Measurements from ENCODE around the gene CIBAR2. TPM values are rescaled to one million over a fixed set of nuclear protein-coding genes. Genes with fewer than 3 reads are reported as not detected.

Gene CIBAR2
- total RNA-seq, 1 experiment from 2014 or later: not detected

- Histone ChIP-seq H3K4ac (ENCODE audit: low read depth, low read length) (no peak overlapping the region), H3T11ph (ENCODE audit: low read length) (no peak overlapping the region), H3K79me2 (ENCODE audit: insufficient read depth, low read length) (no peaks in the 10 kb centered on the region), H3K27me3 (ENCODE audit: insufficient read depth, low read length) (no peaks in the 10 kb centered on the region; the same call in 1 of the 2 replicates), H4K8ac (replicated peaks; ENCODE audit: insufficient read length, low read depth, low read length) (no peak overlapping the region), H2BK20ac (ENCODE audit: low read depth, low read length, poor library complexity, severe bottlenecking) (no peak overlapping the region), H2BK12ac (ENCODE audit: insufficient read length, low read depth, low read length) (no peak overlapping the region), H3K4me2 (ENCODE audit: insufficient read depth, insufficient read length, low read length) (no peak overlapping the region), H2BK120ac (ENCODE audit: low read depth, low read length, poor library complexity, severe bottlenecking) (no peak overlapping the region), H2BK5ac (ENCODE audit: insufficient read length, low read length) (no peak overlapping the region), H4K20me1 (ENCODE audit: control insufficient read depth, insufficient read depth, insufficient read length) (no peaks in the 10 kb centered on the region), H3K9ac (ENCODE audit: extremely low read depth, insufficient read length, low read length) (no peak overlapping the region), H3K56ac (ENCODE audit: insufficient read length, low read depth, low read length) (no peak overlapping the region), H3K4me1 (ENCODE audit: insufficient read depth, low read length) (no peaks in the 10 kb centered on the region; the same call in 1 of the 2 replicates), H3K18ac (ENCODE audit: insufficient read length, low read depth, low read length) (no peak overlapping the region), H3K23me2 (ENCODE audit: insufficient read length, low read depth, low read length, poor library complexity, severe bottlenecking) (no peaks in the 10 kb centered on the region), H4K5ac (ENCODE audit: insufficient read length, low read depth, low read length) (no peak overlapping the region), H3K9me3 (ENCODE audit: control insufficient read depth, low read depth, low read length) (no peaks in the 10 kb centered on the region), H3K79me1 (ENCODE audit: insufficient read depth, low read depth, low read length, poor library complexity, severe bottlenecking) (no peaks in the 10 kb centered on the region), H2AK5ac (ENCODE audit: insufficient read length, low read length) (no peak overlapping the region), H3K23ac (ENCODE audit: insufficient read length, low read depth, low read length) (no peak overlapping the region), H3K14ac (ENCODE audit: insufficient read depth, low read length) (no peak overlapping the region), H2BK15ac (ENCODE audit: low read depth, low read length) (no peak overlapping the region), H4K91ac (ENCODE audit: insufficient read length, low read depth, low read length) (no peak overlapping the region), H3K27ac (ENCODE audit: insufficient read length, low read depth, low read length) (no peak overlapping the region), H2AFZ (ENCODE audit: low read length) (no peak overlapping the region)
- Mint-ChIP-seq H3K4me3 (peak overlapping the region in 1 of 2 experiments; percentile 62; a peak in 2 of 5 replicates), H3K36me3 (ENCODE audit: insufficient read depth in 1 of 3, low read depth in 3 of 3) (no peaks in the 10 kb centered on the region), H3K27me3 (ENCODE audit: low read depth) (no peaks in the 10 kb centered on the region; the same call in 1 of the 2 replicates), H3K9me3 (no peaks in the 10 kb centered on the region; a peak in 1 of 5 replicates), H3K4me1 (peaks cover 15 to 22% of the 10 kb centered on the region in 2 experiments), H3K27ac (peak overlapping the region in 2 of 3 experiments; percentile 74 to 87; a peak in 4 of 7 replicates)
- no peak for TF ChIP-seq CTCF (conservative IDR thresholded peaks at IDR 0.05)
- no CpG with 5 or more reads among the region's 8 CpGs for WGBS (ENCODE audit: extremely low coverage, insufficient read length, low lambda C conversion rate)
- DNase-seq: no peak
These were observed 45.1 kb upstream of the CIBAR2 start for GRCh38 chr16:85157372-85157771.

Data from H9 (cell line).